SU-DHL-6 (cell line): ENCODE measurements around the gene TTC22.

Experiments used
- CTCF ChIP-seq: fragments of 200-600 bp; sonication (generic); IDR thresholded peaks from one replicate; pipeline ENCODE4 v1.5.1; 2017; ENCODE audit warnings: antibody characterized with exemption, mild to moderate bottlenecking, low read length, moderate library complexity; ENCODE audit not compliant: insufficient read depth, poor library complexity, severe bottlenecking
- EZH2phosphoT487 ChIP-seq: fragments of 200-600 bp; sonication (generic), shearing (Covaris generic); conservative IDR thresholded peaks from 2 replicates; pipeline ENCODE4 v1.6.1; 2018; ENCODE audit warnings: mild to moderate bottlenecking, antibody characterized with exemption, low read length, moderate library complexity, mixed read lengths

- TF ChIP-seq CTCF = no peak
- no peak for TF ChIP-seq EZH2phosphoT487
Observed at GRCh38 chr1:54842206-54842915, 41.2 kb upstream of the TTC22 start.
